B cell (primary cell): Measurements from ENCODE around the gene PAPLN. TPM values are rescaled to one million over a fixed set of nuclear protein-coding genes. Genes with fewer than 3 reads are reported as not detected.
A peak's percentile ranks its signal among the peaks of the same experiment; 100 is the strongest.

Source experiments
- ATAC-seq: fragments of 200-7000 bp; cut with Tn5 transposase; one replicate; pipeline ENCODE4 v1.10.0; 2021; ENCODE audit warnings: low read depth, mild to moderate bottlenecking, moderate number of reproducible peaks, moderate library complexity
- CTCF ChIA-PET: fragments of 350-600 bp; sonication (Branson Sonifier 250); formaldehyde crosslinking; loops from one replicate; lab custom pipeline; 2021; ENCODE audit warnings: antibody characterized with exemption, inconsistent platforms; lab: Charles Lee
- POLR2A ChIA-PET: fragments of 350-600 bp; sonication (Branson Sonifier 250); formaldehyde crosslinking; loops from one replicate; lab custom pipeline; 2021; ENCODE audit warnings: antibody characterized with exemption; lab: Charles Lee
- DNase-seq: peaks from one replicate; pipeline ENCODE4 v3.0.0; 2013
- H2AFZ ChIP-seq: 2 replicates; pipeline ENCODE4 v1.6.1; 2012; ENCODE audit warnings: mild to moderate bottlenecking, low read depth, low read length; ENCODE audit not compliant: insufficient read depth, poor library complexity, severe bottlenecking
- H3K27ac ChIP-seq, 2 donors: 1 replicate in 1 of 2; 2 replicates in 1 of 2; pipeline ENCODE4 v1.5.1; 2012 to 2013; ENCODE audit warnings: low read length in 2 of 2, mild to moderate bottlenecking in 2 of 2, moderate library complexity in 1 of 2
- H3K27me3 ChIP-seq, 4 experiments: fragments of 200-600 bp in 1 of 4; sonication (generic) in 1 of 4; replicated peaks in 1 of 4; 1 replicate in 2 of 4; 2 replicates in 2 of 4; pipeline versions ENCODE4 v1.6.1 to v1.7.0; 2013 to 2016; ENCODE audit warnings: low read length in 3 of 4, mild to moderate bottlenecking in 2 of 4, mixed read lengths in 1 of 4, moderate library complexity in 1 of 4; ENCODE audit not compliant: insufficient read depth in 4 of 4, control insufficient read depth in 3 of 4; ENCODE audit errors: control extremely low read depth in 1 of 4
- H3K36me3 ChIP-seq, 2 experiments: replicated peaks in 1 of 2; 1 replicate in 1 of 2; 2 replicates in 1 of 2; pipeline versions ENCODE4 v1.6.1 to v1.7.1; 2013; ENCODE audit warnings: low read length in 1 of 2; ENCODE audit not compliant: insufficient read depth in 2 of 2, control insufficient read depth in 1 of 2; ENCODE audit errors: control extremely low read depth in 1 of 2, extremely low read depth in 1 of 2
- H3K4me1 ChIP-seq, 2 donors: fragments of 200-600 bp in 1 of 2; sonication (generic) in 1 of 2; 1 replicate in 1 of 2; 2 replicates in 1 of 2; pipeline versions ENCODE4 v1.5.1 to v1.6.1; 2013 to 2017; ENCODE audit warnings: low read length in 2 of 2; ENCODE audit not compliant: control insufficient read depth in 2 of 2, insufficient read depth in 2 of 2
- H3K4me2 ChIP-seq: replicated peaks from 2 replicates; pipeline ENCODE3; 2012; ENCODE audit warnings: mild to moderate bottlenecking, low read depth, low read length; ENCODE audit not compliant: poor library complexity, severe bottlenecking
- H3K4me3 ChIP-seq, 5 experiments: fragments of 200-600 bp in 1 of 5; sonication (generic) in 1 of 5; 1 replicate in 3 of 5; 2 replicates in 2 of 5; pipeline versions ENCODE4 v1.5.1 to v1.7.0; 2011 to 2016; ENCODE audit warnings: low read length in 4 of 5, mild to moderate bottlenecking in 4 of 5, low read depth in 2 of 5, control low read depth in 1 of 5, moderate library complexity in 1 of 5; ENCODE audit not compliant: insufficient read depth in 1 of 5; ENCODE audit errors: control extremely low read depth in 1 of 5, extremely low read depth in 1 of 5
- H3K79me2 ChIP-seq: fragments of 200-600 bp; sonication (generic); one replicate; pipeline ENCODE4 v1.6.0; 2016; ENCODE audit warnings: low read length; ENCODE audit not compliant: control insufficient read depth, insufficient read depth
- H3K9ac ChIP-seq: fragments of 200-600 bp; sonication (generic); 2 replicates; pipeline ENCODE4 v1.6.1; 2017; ENCODE audit warnings: mild to moderate bottlenecking, low read length, moderate library complexity
- H3K9me3 ChIP-seq, 3 donors: one replicate each; pipeline versions ENCODE4 v1.6.1 to v1.7.1; 2013; ENCODE audit warnings: low read length in 2 of 3; ENCODE audit not compliant: control insufficient read depth in 2 of 3, insufficient read depth in 1 of 3; ENCODE audit errors: control extremely low read depth in 1 of 3
- H4K20me1 ChIP-seq: 2 replicates; pipeline ENCODE4 v1.6.0; 2012; ENCODE audit warnings: mild to moderate bottlenecking, low read length; ENCODE audit not compliant: insufficient read depth, control insufficient read depth, poor library complexity, severe bottlenecking
- H3K27ac Mint-ChIP-seq: one replicate; pipeline ENCODE4 v1.8.0; 2021; ENCODE audit warnings: mixed read lengths
- H3K27me3 Mint-ChIP-seq: one replicate; pipeline ENCODE4 v1.8.0; 2021; ENCODE audit warnings: mixed read lengths
- H3K4me1 Mint-ChIP-seq: one replicate; pipeline ENCODE4 v1.8.0; 2021; ENCODE audit warnings: mixed read lengths
- H3K4me3 Mint-ChIP-seq: one replicate; pipeline ENCODE4 v1.8.0; 2021; ENCODE audit warnings: mixed read lengths
- H3K9me3 Mint-ChIP-seq: one replicate; pipeline ENCODE4 v1.8.0; 2022; ENCODE audit warnings: mixed read lengths; ENCODE audit not compliant: insufficient read depth
- CTCF ChIP-seq: fragments of 200-600 bp; IDR thresholded peaks from one replicate; pipeline ENCODE4 v1.8.0; 2022; ENCODE audit warnings: antibody characterized with exemption, mild to moderate bottlenecking
- EZH2 ChIP-seq: IDR thresholded peaks from 2 replicates; pipeline ENCODE4 v1.6.1; 2012; ENCODE audit warnings: borderline replicate concordance, low read depth, mild to moderate bottlenecking, moderate library complexity, low read length; ENCODE audit not compliant: insufficient read depth, poor library complexity, severe bottlenecking
- WGBS: methylation state at CpG from one replicate; pipeline ENCODE4 v1.1.5; 2013; ENCODE audit warnings: missing lambda C conversion rate; ENCODE audit not compliant: insufficient coverage; 5-methylcytosine and 5-hydroxymethylcytosine counted together
- intact Hi-C: fragments of 100-400 bp; cut with micrococcal nuclease; formaldehyde crosslinking; loops from one replicate; pipeline ENCODE4 v1.10.0; 2022
- polyA plus RNA-seq: library from polyadenylated mRNA; depleted of rRNA; stranded (reverse); fragments of >200 nt; gene quantifications from 2 replicates; pipeline ENCODE4 v1.2.3, GENCODE V29; 2012
- total RNA-seq, 2 donors: library from RNA; stranded (reverse); fragments of 120-200 nt in 1 of 2; gene quantifications; 1 replicate in 1 of 2; 2 replicates in 1 of 2; pipeline versions ENCODE4 v1.2.3 to v1.2.4, GENCODE V29; 2013 to 2022

Gene PAPLN
- total and polyA plus RNA-seq, 2 donors (not counting 1 experiment from before 2014, with no cell fraction given): 0.69 to 1.5 TPM

GRCh38 chr14:73273799-73274198 is 36.5 kb downstream of the PAPLN start:
- H2AFZ ChIP-seq: no peak overlapping the region
- H4K20me1 ChIP-seq: no peaks in the 10 kb centered on the region
- 43% methylated on average over 4 of the region's 4 CpGs for WGBS
- no peaks in the 10 kb centered on the region for H3K9me3 ChIP-seq
- Mint-ChIP-seq H3K27me3 (no peaks in the 10 kb centered on the region), H3K9me3 (no peaks in the 10 kb centered on the region), H3K4me3 (no peak overlapping the region), H3K27ac (peak overlapping the region; percentile 39), H3K4me1 (peaks cover 25% of the 10 kb centered on the region)
- H3K27ac ChIP-seq: no peak overlapping the region
- ChIA-PET POLR2A (no interaction called here), CTCF (interaction anchor here (1.1 kb wide), 1 partner anchor 359 kb away, joined by 3 read pairs; no protein-coding TSS in a partner anchor)
- intact Hi-C loops: no loop called here
- no peaks in the 10 kb centered on the region for H3K27me3 ChIP-seq
- no peak for DNase-seq
- H3K4me1 ChIP-seq: peaks cover 11 to 13% of the 10 kb centered on the region in 2 donors
- H3K79me2 ChIP-seq: no peaks in the 10 kb centered on the region
- TF ChIP-seq EZH2 (no peak), CTCF (no peak)
- H3K4me2 ChIP-seq: no peak overlapping the region
- ATAC-seq: no peak
- H3K9ac ChIP-seq: no peak overlapping the region
- peaks cover 0 to 27% of the 10 kb centered on the region in 2 experiments for H3K36me3 ChIP-seq
- no peak overlapping the region for H3K4me3 ChIP-seq

DNA sequence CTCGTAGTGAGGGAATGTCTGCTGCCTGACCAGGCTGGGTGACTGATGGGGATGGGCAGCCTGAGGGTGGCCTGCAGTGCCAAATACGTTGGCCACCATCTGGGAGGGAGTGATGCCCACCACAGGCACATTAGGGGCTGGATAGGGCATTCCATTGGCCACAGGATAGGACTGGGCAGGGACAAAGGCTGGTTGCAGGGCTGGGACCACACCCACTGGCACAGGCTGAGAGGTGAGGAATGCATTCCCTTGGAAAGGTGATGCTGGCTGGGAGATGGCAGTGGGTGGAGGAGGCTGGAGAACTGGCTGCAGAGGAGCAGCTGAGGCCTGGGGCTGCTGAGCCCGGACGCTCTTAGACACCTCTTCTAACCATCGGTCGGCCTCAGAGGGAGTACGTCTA is 39.5 kb downstream of the PAPLN start:
- WGBS: 100% methylated on average over 7 of the region's 7 CpGs
- no peaks in the 10 kb centered on the region for H3K27me3 Mint-ChIP-seq
- Histone ChIP-seq H3K27me3 (no peaks in the 10 kb centered on the region), H4K20me1 (no peaks in the 10 kb centered on the region), H3K9me3 (no peaks in the 10 kb centered on the region), H3K9ac (no peak overlapping the region), H2AFZ (no peak overlapping the region), H3K79me2 (no peaks in the 10 kb centered on the region), H3K4me3 (no peak overlapping the region), H3K36me3 (peaks cover 3 to 49% of the 10 kb centered on the region in 2 experiments), H3K4me2 (no peak overlapping the region), H3K27ac (no peak overlapping the region), H3K4me1 (no peaks in the 10 kb centered on the region)
- H3K27ac Mint-ChIP-seq: no peak overlapping the region
- no peak overlapping the region for H3K4me3 Mint-ChIP-seq
- CTCF ChIA-PET: no interaction called here
- no peak for ATAC-seq
- no peak for DNase-seq
- POLR2A ChIA-PET: no interaction called here
- peaks cover 7% of the 10 kb centered on the region for H3K4me1 Mint-ChIP-seq
- intact Hi-C loops: no loop called here
- no peak for TF ChIP-seq EZH2
- no peak for TF ChIP-seq CTCF
- H3K9me3 Mint-ChIP-seq: no peaks in the 10 kb centered on the region
